Endodermal cell (in vitro differentiated cells): Measurements from ENCODE around the gene UBAP1L. TPM values are rescaled to one million over a fixed set of nuclear protein-coding genes. Genes with fewer than 3 reads are reported as not detected.
A peak's percentile ranks its signal among the peaks of the same experiment; 100 is the strongest.
"Not testable (repeated sequence)": the region's sequence is repeated elsewhere in the genome, so short reads cannot be mapped to it uniquely, and the experiment has no call there.

ENCODE experiments used
- DNase-seq: peaks from one replicate; pipeline ENCODE4 v3.0.0-alpha.2; 2017
- H3K27ac ChIP-seq: 2 replicates; pipeline ENCODE4 v1.5.1; 2013; ENCODE audit warnings: mild to moderate bottlenecking, low read depth, low read length, moderate library complexity
- H3K27me3 ChIP-seq: 2 replicates; pipeline ENCODE4 v1.6.1; 2013; ENCODE audit warnings: mild to moderate bottlenecking, low read length, moderate library complexity; ENCODE audit not compliant: insufficient read depth, control insufficient read depth, poor library complexity, severe bottlenecking
- H3K36me3 ChIP-seq: 2 replicates; pipeline ENCODE4 v1.7.0; 2013; ENCODE audit warnings: mild to moderate bottlenecking, low read length, moderate library complexity; ENCODE audit not compliant: control insufficient read depth, insufficient read depth
- H3K4me1 ChIP-seq: one replicate; pipeline ENCODE4 v1.7.0; 2013; ENCODE audit warnings: low read length; ENCODE audit not compliant: control insufficient read depth, insufficient read depth
- H3K4me3 ChIP-seq: 2 replicates; pipeline ENCODE4 v1.5.1; 2013; ENCODE audit warnings: mild to moderate bottlenecking, low read length, moderate library complexity
- H3K9ac ChIP-seq: 2 replicates; pipeline ENCODE4 v1.6.1; 2013; ENCODE audit warnings: mild to moderate bottlenecking, low read length, moderate library complexity; ENCODE audit not compliant: poor library complexity, severe bottlenecking; ENCODE audit errors: extremely low read depth
- H3K9me3 ChIP-seq: 2 replicates; pipeline ENCODE4 v1.6.1; 2013; ENCODE audit warnings: mild to moderate bottlenecking, low read length, moderate library complexity; ENCODE audit not compliant: control insufficient read depth
- H3K27ac Mint-ChIP-seq: 2 replicates; pipeline ENCODE4 v1.8.0; 2020; ENCODE audit warnings: mixed read lengths
- H3K27me3 Mint-ChIP-seq: 2 replicates; pipeline ENCODE4 v1.8.0; 2021; ENCODE audit warnings: mild to moderate bottlenecking, mixed read lengths; ENCODE audit not compliant: insufficient read depth
- H3K36me3 Mint-ChIP-seq: 2 replicates; pipeline ENCODE4 v1.8.0; 2020; ENCODE audit warnings: low read depth, mixed read lengths
- H3K4me1 Mint-ChIP-seq: 2 replicates; pipeline ENCODE4 v1.8.0; 2020; ENCODE audit warnings: mixed read lengths
- H3K4me3 Mint-ChIP-seq: 2 replicates; pipeline ENCODE4 v1.8.0; 2020; ENCODE audit warnings: mild to moderate bottlenecking, moderate library complexity, mixed read lengths
- H3K9me3 Mint-ChIP-seq: 2 replicates; pipeline ENCODE4 v1.8.0; 2020; ENCODE audit warnings: mild to moderate bottlenecking, mixed read lengths
- WGBS, 2 experiments: methylation state at CpG; one replicate each; pipeline versions ENCODE4 v1.1.5 to v1.1.7; 2013; ENCODE audit warnings: missing lambda C conversion rate in 2 of 2, mixed read lengths in 1 of 2; ENCODE audit not compliant: insufficient coverage in 1 of 2, insufficient read length in 1 of 2; 5-methylcytosine and 5-hydroxymethylcytosine counted together
- total RNA-seq, 2 donors: library from RNA; stranded (reverse); fragmentation: NEBNext Ultra II Directional in 1 of 2; extraction: Animal tissue kit (Norgen Biotek cat#: 25700) in 1 of 2; gene quantifications; 2 replicates in 1 of 2; 3 replicates in 1 of 2; pipeline ENCODE4 v1.2.1, GENCODE V29; 2021
- TF ChIP-seq, protein P1 (sequence below): fragments of 200-600 bp; sonication (generic); conservative IDR thresholded peaks from 2 replicates; pipeline ENCODE4 v1.5.0; 2021; ENCODE audit warnings: antibody characterized with exemption, mild to moderate bottlenecking

The UBAP1L gene
- total RNA-seq, 2 donors from 2014 or later, result 3.4 to 4.2 TPM

DNA sequence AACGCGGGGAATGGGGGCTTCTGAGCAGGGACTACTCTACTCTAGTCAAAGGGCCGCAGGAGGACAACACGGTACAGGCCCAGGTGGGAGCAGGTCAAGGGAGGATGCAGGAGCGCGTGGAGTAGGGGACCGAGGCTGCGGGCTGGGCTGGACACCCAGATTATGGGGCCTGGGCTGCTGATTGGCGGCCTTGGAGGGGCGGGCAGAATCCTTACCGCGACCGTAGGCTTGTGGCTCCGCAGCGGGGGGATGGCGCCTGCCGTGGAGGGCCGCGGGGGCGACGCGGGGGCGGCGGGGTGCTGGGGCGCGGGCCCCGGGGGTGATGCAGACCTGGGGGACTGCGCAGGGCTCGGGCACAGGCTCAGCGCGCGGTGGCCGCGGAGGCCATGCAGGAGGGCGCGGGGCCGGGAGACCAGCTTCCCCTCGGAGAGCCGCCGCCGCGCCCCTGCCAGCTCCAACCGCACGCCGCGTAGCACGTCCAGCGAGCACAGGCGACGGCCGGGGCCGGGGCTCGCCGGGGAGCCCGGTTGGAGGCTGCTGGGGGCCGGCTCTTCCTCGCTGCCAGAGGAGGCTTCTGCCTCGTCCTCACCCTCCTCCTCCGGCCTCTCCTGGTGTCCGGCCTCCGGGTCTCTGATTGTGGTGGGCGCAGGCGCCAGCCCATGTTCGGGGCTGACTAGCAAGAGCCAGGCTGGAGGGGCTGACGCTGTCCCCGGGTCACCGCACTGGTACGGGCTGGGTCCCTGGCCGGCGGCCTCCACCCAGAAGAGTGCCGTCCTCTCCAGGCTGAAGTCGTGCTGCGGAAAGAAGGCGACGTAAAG is 12.9 kb downstream of the UBAP1L start:
- no peaks in the 10 kb centered on the region for H3K9me3 ChIP-seq
- no peak overlapping the region for H3K27ac ChIP-seq
- WGBS, 2 experiments, result 68 to 71% methylated on average over 24 to 75 of the region's 75 CpGs
- Mint-ChIP-seq H3K9me3 (no peaks in the 10 kb centered on the region), H3K4me1 (peaks cover 4% of the 10 kb centered on the region), H3K27ac (peak overlapping the region; percentile 84), H3K27me3 (peaks cover 3% of the 10 kb centered on the region), H3K36me3 (peaks cover 29% of the 10 kb centered on the region), H3K4me3 (peak overlapping the region; percentile 50)
- H3K27me3 ChIP-seq, result no peaks in the 10 kb centered on the region
- TF ChIP-seq, protein P1, sequence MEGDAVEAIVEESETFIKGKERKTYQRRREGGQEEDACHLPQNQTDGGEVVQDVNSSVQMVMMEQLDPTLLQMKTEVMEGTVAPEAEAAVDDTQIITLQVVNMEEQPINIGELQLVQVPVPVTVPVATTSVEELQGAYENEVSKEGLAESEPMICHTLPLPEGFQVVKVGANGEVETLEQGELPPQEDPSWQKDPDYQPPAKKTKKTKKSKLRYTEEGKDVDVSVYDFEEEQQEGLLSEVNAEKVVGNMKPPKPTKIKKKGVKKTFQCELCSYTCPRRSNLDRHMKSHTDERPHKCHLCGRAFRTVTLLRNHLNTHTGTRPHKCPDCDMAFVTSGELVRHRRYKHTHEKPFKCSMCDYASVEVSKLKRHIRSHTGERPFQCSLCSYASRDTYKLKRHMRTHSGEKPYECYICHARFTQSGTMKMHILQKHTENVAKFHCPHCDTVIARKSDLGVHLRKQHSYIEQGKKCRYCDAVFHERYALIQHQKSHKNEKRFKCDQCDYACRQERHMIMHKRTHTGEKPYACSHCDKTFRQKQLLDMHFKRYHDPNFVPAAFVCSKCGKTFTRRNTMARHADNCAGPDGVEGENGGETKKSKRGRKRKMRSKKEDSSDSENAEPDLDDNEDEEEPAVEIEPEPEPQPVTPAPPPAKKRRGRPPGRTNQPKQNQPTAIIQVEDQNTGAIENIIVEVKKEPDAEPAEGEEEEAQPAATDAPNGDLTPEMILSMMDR, result peak; percentile 24
- H3K36me3 ChIP-seq, result peaks cover 40% of the 10 kb centered on the region
- H3K9ac ChIP-seq, result no peak overlapping the region
- no peaks in the 10 kb centered on the region for H3K4me1 ChIP-seq
- peak; percentile 87 for DNase-seq
- H3K4me3 ChIP-seq, result no peak overlapping the region

DNA sequence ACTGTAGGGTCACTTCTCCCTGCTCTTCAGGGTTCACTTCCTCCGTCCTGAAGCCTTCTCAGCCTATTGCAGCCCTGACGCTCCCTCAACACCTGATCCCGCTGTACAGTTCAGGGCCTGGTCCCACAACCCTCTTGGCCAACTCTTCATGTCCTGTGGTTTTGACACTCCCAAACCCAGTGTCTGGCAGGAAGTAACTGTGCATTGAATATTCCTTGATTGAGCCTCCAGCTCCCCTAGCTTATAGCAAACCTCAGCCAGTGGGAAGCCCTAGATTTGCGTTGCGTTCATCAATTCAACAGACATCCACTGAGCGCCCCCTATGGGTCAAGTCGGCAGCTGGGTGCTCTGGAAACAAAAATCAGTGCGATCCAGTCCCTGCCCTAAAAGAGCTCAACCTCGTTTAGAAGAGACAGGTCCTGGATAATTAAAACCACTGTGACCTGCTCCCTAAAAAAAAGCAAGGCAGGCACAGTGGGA is 13.5 kb downstream of the UBAP1L start:
- Mint-ChIP-seq H3K27me3 (peaks cover 3% of the 10 kb centered on the region), H3K4me1 (peaks cover 4% of the 10 kb centered on the region), H3K9me3 (no peaks in the 10 kb centered on the region), H3K36me3 (peaks cover 29% of the 10 kb centered on the region), H3K4me3 (peak overlapping the region; percentile 50), H3K27ac (peak overlapping the region; percentile 84)
- Histone ChIP-seq H3K9ac (no peak overlapping the region), H3K36me3 (peaks cover 40% of the 10 kb centered on the region), H3K27me3 (no peaks in the 10 kb centered on the region), H3K4me3 (no peak overlapping the region), H3K4me1 (no peaks in the 10 kb centered on the region), H3K27ac (no peak overlapping the region), H3K9me3 (no peaks in the 10 kb centered on the region)
- TF ChIP-seq, protein P1, result peak; percentile 97
- WGBS, 2 experiments, result 41 to 44% methylated on average over 9 of the region's 9 CpGs
- peak; percentile 96 for DNase-seq

DNA sequence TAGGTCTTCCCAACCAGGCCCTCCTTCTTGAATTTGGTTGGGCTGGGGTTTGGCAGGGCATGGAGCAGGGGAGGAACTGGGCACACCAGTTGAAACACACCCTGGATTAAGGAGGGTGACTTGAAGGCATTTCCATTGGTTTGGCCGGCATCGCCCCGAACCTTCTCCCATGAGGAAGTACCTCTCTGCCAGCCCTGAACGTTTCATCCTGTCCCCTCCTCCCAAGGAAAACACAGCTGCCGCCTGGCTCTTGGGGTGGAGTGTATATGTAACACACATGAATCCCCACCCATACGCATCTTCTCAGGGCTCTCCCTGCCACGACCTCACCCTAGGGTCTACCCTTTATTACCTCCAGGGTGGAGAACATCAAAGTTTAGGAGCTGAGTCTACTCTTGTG is 14.6 kb downstream of the UBAP1L start:
- peaks cover 3% of the 10 kb centered on the region for H3K27me3 Mint-ChIP-seq
- no peaks in the 10 kb centered on the region for H3K9me3 ChIP-seq
- no peak overlapping the region for H3K4me3 Mint-ChIP-seq
- no peaks in the 10 kb centered on the region for H3K9me3 Mint-ChIP-seq
- H3K9ac ChIP-seq, result no peak overlapping the region
- peaks cover 31% of the 10 kb centered on the region for H3K36me3 ChIP-seq
- H3K4me1 Mint-ChIP-seq, result peaks cover 4% of the 10 kb centered on the region
- TF ChIP-seq, protein P1, result no peak
- 89% methylated on average over 7 of the region's 7 CpGs; no CpG with 5 or more reads in 1 of the 2 experiments for WGBS, 2 experiments
- no peak overlapping the region for H3K4me3 ChIP-seq
- DNase-seq, result peak; percentile 33
- H3K27ac Mint-ChIP-seq, result no peak overlapping the region
- no peaks in the 10 kb centered on the region for H3K4me1 ChIP-seq
- H3K27me3 ChIP-seq, result no peaks in the 10 kb centered on the region
- H3K27ac ChIP-seq, result no peak overlapping the region
- H3K36me3 Mint-ChIP-seq, result peaks cover 21% of the 10 kb centered on the region

DNA sequence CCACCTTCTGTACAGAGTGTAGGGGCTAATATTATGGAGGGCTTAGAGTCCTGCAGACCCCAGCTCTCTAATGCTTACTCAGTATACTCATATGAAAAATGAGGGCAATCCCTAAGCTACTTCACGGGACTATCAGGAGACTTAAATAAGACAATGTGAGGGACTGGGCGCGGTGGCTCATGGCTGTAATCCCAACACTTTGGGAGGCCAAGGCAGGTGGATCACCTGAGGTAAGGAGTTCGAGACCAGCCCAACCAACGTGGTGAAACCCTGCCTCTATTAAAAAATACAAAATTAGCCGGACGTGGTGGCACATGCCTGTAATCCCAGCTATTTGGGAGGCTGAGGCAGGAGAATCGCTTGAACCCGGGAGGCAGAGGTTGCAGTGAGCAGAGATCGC is 15.2 kb downstream of the UBAP1L start:
- not testable (repeated sequence) for H3K27ac ChIP-seq, H3K27me3 ChIP-seq, H3K27ac Mint-ChIP-seq, H3K4me3 Mint-ChIP-seq, H3K4me1 Mint-ChIP-seq, H3K9me3 Mint-ChIP-seq, H3K4me3 ChIP-seq, H3K9me3 ChIP-seq, H3K27me3 Mint-ChIP-seq, H3K9ac ChIP-seq, H3K4me1 ChIP-seq
- WGBS, 2 experiments, result 94 to 100% methylated on average over 9 to 10 of the region's 10 CpGs
- H3K36me3 ChIP-seq, result peaks cover 28% of the 10 kb centered on the region
- peaks cover 15% of the 10 kb centered on the region for H3K36me3 Mint-ChIP-seq
- peak; percentile 3 for DNase-seq
